ENCODE data around the gene POMT1. TPM values are rescaled to one million over a fixed set of nuclear protein-coding genes. Genes with fewer than 3 reads are reported as not detected.

Gene POMT1
- total RNA-seq, 1 donor from 2014 or later: 61.0 TPM

- no peak for TF ChIP-seq CTCF (IDR thresholded peaks at IDR 0.05; ENCODE audit: unreplicated experiment)
- no peaks in the 10 kb centered on the region for H3K27me3 Mint-ChIP-seq
- H3K27ac Mint-ChIP-seq: peak overlapping the region; percentile 86
- no peaks in the 10 kb centered on the region for H3K9me3 Mint-ChIP-seq (ENCODE audit: low read depth)
- no peak for DNase-seq (ENCODE audit: low spot score, unreplicated experiment)
- H3K36me3 Mint-ChIP-seq (ENCODE audit: insufficient read depth): peaks cover 8% of the 10 kb centered on the region
- peaks cover 12% of the 10 kb centered on the region for H3K4me1 Mint-ChIP-seq (ENCODE audit: low read depth)
- H3K4me3 Mint-ChIP-seq (ENCODE audit: low read depth): peak overlapping the region; percentile 7
These were observed 2.3 kb upstream of the POMT1 start for GRCh38 chr9:131500377-131500776.

GRCh38 chr9:131500939-131501541, 1.7 kb upstream of the POMT1 start:
- Mint-ChIP-seq H3K36me3 (ENCODE audit: insufficient read depth) (peaks cover 8% of the 10 kb centered on the region), H3K4me1 (ENCODE audit: low read depth) (peaks cover 12% of the 10 kb centered on the region), H3K9me3 (ENCODE audit: low read depth) (no peaks in the 10 kb centered on the region), H3K27ac (peak overlapping the region; percentile 86), H3K27me3 (no peaks in the 10 kb centered on the region), H3K4me3 (ENCODE audit: low read depth) (peak overlapping the region; percentile 84)
- DNase-seq (ENCODE audit: low spot score, unreplicated experiment): no peak
- no peak for TF ChIP-seq CTCF (IDR thresholded peaks at IDR 0.05; ENCODE audit: unreplicated experiment)

GRCh38 chr9:131503626-131504465, 1.1 kb downstream of the POMT1 start:
- Mint-ChIP-seq H3K4me3 (ENCODE audit: low read depth) (peak overlapping the region; percentile 84), H3K27me3 (no peaks in the 10 kb centered on the region), H3K27ac (peak overlapping the region; percentile 87), H3K4me1 (ENCODE audit: low read depth) (peaks cover 12% of the 10 kb centered on the region), H3K9me3 (ENCODE audit: low read depth) (no peaks in the 10 kb centered on the region), H3K36me3 (ENCODE audit: insufficient read depth) (peaks cover 7% of the 10 kb centered on the region)
- no peak for TF ChIP-seq CTCF (IDR thresholded peaks at IDR 0.05; ENCODE audit: unreplicated experiment)
- no peak for DNase-seq (ENCODE audit: low spot score, unreplicated experiment)

- no peak for TF ChIP-seq CTCF (IDR thresholded peaks at IDR 0.05; ENCODE audit: unreplicated experiment)
- Mint-ChIP-seq H3K9me3 (ENCODE audit: low read depth) (no peaks in the 10 kb centered on the region), H3K27me3 (no peaks in the 10 kb centered on the region), H3K4me3 (ENCODE audit: low read depth) (peak overlapping the region; percentile 41), H3K27ac (no peak overlapping the region), H3K36me3 (ENCODE audit: insufficient read depth) (peaks cover 10% of the 10 kb centered on the region), H3K4me1 (ENCODE audit: low read depth) (peaks cover 12% of the 10 kb centered on the region)
- DNase-seq (ENCODE audit: low spot score, unreplicated experiment): no peak
These were observed 2.3 kb downstream of the POMT1 start for GRCh38 chr9:131505012-131505411.

GRCh38 chr9:131511416-131511815, 8.7 kb downstream of the POMT1 start:
- no peaks in the 10 kb centered on the region for H3K4me1 Mint-ChIP-seq (ENCODE audit: low read depth)
- H3K9me3 Mint-ChIP-seq (ENCODE audit: low read depth): no peaks in the 10 kb centered on the region
- H3K36me3 Mint-ChIP-seq (ENCODE audit: insufficient read depth): peaks cover 23% of the 10 kb centered on the region
- H3K27ac Mint-ChIP-seq: no peak overlapping the region
- no peak overlapping the region for H3K4me3 Mint-ChIP-seq (ENCODE audit: low read depth)
- TF ChIP-seq CTCF (IDR thresholded peaks at IDR 0.05; ENCODE audit: unreplicated experiment): no peak
- no peaks in the 10 kb centered on the region for H3K27me3 Mint-ChIP-seq
- DNase-seq (ENCODE audit: low spot score, unreplicated experiment): no peak
